ENCODE results near the gene PTPRF.

PTPRF gene

GRCh38 chr1:43526002-43526401 is 4.7 kb upstream of the PTPRF start:
- H3K4me3 ChIP-seq (ENCODE audit: low read depth, low read length) = no peak overlapping the region
- TF ChIP-seq MAX (IDR thresholded peaks at IDR 0.05; ENCODE audit: low read depth, low read length) = no peak
- no peak for TF ChIP-seq POLR2A (IDR thresholded peaks at IDR 0.05; ENCODE audit: extremely low read depth, insufficient read length)
- TF ChIP-seq CTCF (IDR thresholded peaks at IDR 0.05; ENCODE audit: low read depth, low read length) = no peak
- TF ChIP-seq MYC (IDR thresholded peaks at IDR 0.05; ENCODE audit: low read depth, low read length) = no peak
- no peak for DNase-seq (ENCODE audit: low read depth)

- TF ChIP-seq CTCF (IDR thresholded peaks at IDR 0.05; ENCODE audit: low read depth, low read length) (no peak), POLR2A (IDR thresholded peaks at IDR 0.05; ENCODE audit: extremely low read depth, insufficient read length) (no peak), MAX (IDR thresholded peaks at IDR 0.05; ENCODE audit: low read depth, low read length) (0 out of 2 replicates have a peak, but pooled peaks have one; percentile 16)
- no peak for DNase-seq (ENCODE audit: low read depth)
- no peak overlapping the region for H3K4me3 ChIP-seq (ENCODE audit: low read depth, low read length)
These were observed 3.4 kb upstream of the PTPRF start for GRCh38 chr1:43527111-43527878.

- TF ChIP-seq MAX (IDR thresholded peaks at IDR 0.05; ENCODE audit: low read depth, low read length) = peak; percentile 72; the same call in 1 of the 2 replicates
- TF ChIP-seq MYC (IDR thresholded peaks at IDR 0.05; ENCODE audit: low read depth, low read length) = no peak
- TF ChIP-seq CTCF (IDR thresholded peaks at IDR 0.05; ENCODE audit: low read depth, low read length) = peak; percentile 84
- TF ChIP-seq POLR2A (IDR thresholded peaks at IDR 0.05; ENCODE audit: extremely low read depth, insufficient read length) = no peak
- no peak overlapping the region for H3K4me3 ChIP-seq (ENCODE audit: low read depth, low read length)
- DNase-seq (ENCODE audit: low read depth) = peak; percentile 79
These were observed 1.4 kb upstream of the PTPRF start for GRCh38 chr1:43529206-43529731.

GRCh38 chr1:43531107-43531905 is 623 bp downstream of the PTPRF start:
- H3K4me3 ChIP-seq (ENCODE audit: low read depth, low read length) = no peak overlapping the region
- TF ChIP-seq CTCF (IDR thresholded peaks at IDR 0.05; ENCODE audit: low read depth, low read length) (no peak), MAX (IDR thresholded peaks at IDR 0.05; ENCODE audit: low read depth, low read length) (no peak), POLR2A (IDR thresholded peaks at IDR 0.05; ENCODE audit: extremely low read depth, insufficient read length) (no peak), MYC (IDR thresholded peaks at IDR 0.05; ENCODE audit: low read depth, low read length) (no peak)
- no peak for DNase-seq (ENCODE audit: low read depth)

- H3K4me3 ChIP-seq (ENCODE audit: low read depth, low read length) = no peak overlapping the region
- no peak for DNase-seq (ENCODE audit: low read depth)
- TF ChIP-seq POLR2A (IDR thresholded peaks at IDR 0.05; ENCODE audit: extremely low read depth, insufficient read length) (no peak), MYC (IDR thresholded peaks at IDR 0.05; ENCODE audit: low read depth, low read length) (no peak), MAX (IDR thresholded peaks at IDR 0.05; ENCODE audit: low read depth, low read length) (no peak), CTCF (IDR thresholded peaks at IDR 0.05; ENCODE audit: low read depth, low read length) (no peak)
These were observed 1.4 kb downstream of the PTPRF start for GRCh38 chr1:43531906-43532584.
